Activated CD4-positive, alpha-beta T cell treated with anti-CD3 and anti-CD28 coated beads for 4 hours (primary cell): ENCODE data around the gene ST6GALNAC1.
A peak's percentile ranks its signal among the peaks of the same experiment; 100 is the strongest.

ENCODE experiments used
- DNase-seq, 2 donors: peaks; one replicate each; pipeline ENCODE4 v3.0.0-alpha.2; 2020

Gene ST6GALNAC1

GRCh38 chr17:76675648-76676047, 32.1 kb upstream of the ST6GALNAC1 start:
- no peak for DNase-seq

- no peak for DNase-seq
Measured at GRCh38 chr17:76674600-76674999, 31.0 kb upstream of the ST6GALNAC1 start.

GRCh38 chr17:76673729-76674128, 30.2 kb upstream of the ST6GALNAC1 start:
- no peak for DNase-seq

GRCh38 chr17:76672892-76673291, 29.3 kb upstream of the ST6GALNAC1 start:
- no peak for DNase-seq

GRCh38 chr17:76672270-76672851, 28.8 kb upstream of the ST6GALNAC1 start:
- DNase-seq = no peak

- DNase-seq = no peak
Measured at GRCh38 chr17:76671912-76672262, 28.3 kb upstream of the ST6GALNAC1 start.

GRCh38 chr17:76671123-76671911, 27.8 kb upstream of the ST6GALNAC1 start:
- peak; percentile 98 to 99 for DNase-seq

- DNase-seq = no peak
Measured at GRCh38 chr17:76670718-76671122, 27.2 kb upstream of the ST6GALNAC1 start.

GRCh38 chr17:76670020-76670717, 26.6 kb upstream of the ST6GALNAC1 start:
- no peak for DNase-seq

GRCh38 chr17:76667786-76668453, 24.4 kb upstream of the ST6GALNAC1 start:
- no peak for DNase-seq

GRCh38 chr17:76667491-76667755, 23.9 kb upstream of the ST6GALNAC1 start:
- no peak for DNase-seq

- DNase-seq = no peak
Measured at GRCh38 chr17:76660656-76661042, 17.1 kb upstream of the ST6GALNAC1 start.

- peak in 1 of 2 donors; percentile 15 for DNase-seq
Measured at GRCh38 chr17:76659928-76660655, 16.5 kb upstream of the ST6GALNAC1 start.

- no peak for DNase-seq
Measured at GRCh38 chr17:76658242-76658662, 14.7 kb upstream of the ST6GALNAC1 start.

GRCh38 chr17:76657505-76658241, 14.1 kb upstream of the ST6GALNAC1 start:
- DNase-seq = no peak

- DNase-seq = no peak
Measured at GRCh38 chr17:76654408-76654807, 10.9 kb upstream of the ST6GALNAC1 start.

- DNase-seq = no peak
Measured at GRCh38 chr17:76650504-76650903, 6.9 kb upstream of the ST6GALNAC1 start.

- DNase-seq = no peak
Measured at GRCh38 chr17:76646712-76647111, 3.2 kb upstream of the ST6GALNAC1 start.

- DNase-seq = no peak
Measured at GRCh38 chr17:76645481-76645880, 1.9 kb upstream of the ST6GALNAC1 start.

- no peak for DNase-seq
Measured at GRCh38 chr17:76644995-76645394, 1.4 kb upstream of the ST6GALNAC1 start.

- DNase-seq = no peak
Measured at GRCh38 chr17:76642994-76643393, 563 bp downstream of the ST6GALNAC1 start.

- no peak for DNase-seq
Measured at GRCh38 chr17:76642032-76642561, 1.5 kb downstream of the ST6GALNAC1 start.
